ENCODE measurements around the gene CEP68.

The CEP68 gene

DNA sequence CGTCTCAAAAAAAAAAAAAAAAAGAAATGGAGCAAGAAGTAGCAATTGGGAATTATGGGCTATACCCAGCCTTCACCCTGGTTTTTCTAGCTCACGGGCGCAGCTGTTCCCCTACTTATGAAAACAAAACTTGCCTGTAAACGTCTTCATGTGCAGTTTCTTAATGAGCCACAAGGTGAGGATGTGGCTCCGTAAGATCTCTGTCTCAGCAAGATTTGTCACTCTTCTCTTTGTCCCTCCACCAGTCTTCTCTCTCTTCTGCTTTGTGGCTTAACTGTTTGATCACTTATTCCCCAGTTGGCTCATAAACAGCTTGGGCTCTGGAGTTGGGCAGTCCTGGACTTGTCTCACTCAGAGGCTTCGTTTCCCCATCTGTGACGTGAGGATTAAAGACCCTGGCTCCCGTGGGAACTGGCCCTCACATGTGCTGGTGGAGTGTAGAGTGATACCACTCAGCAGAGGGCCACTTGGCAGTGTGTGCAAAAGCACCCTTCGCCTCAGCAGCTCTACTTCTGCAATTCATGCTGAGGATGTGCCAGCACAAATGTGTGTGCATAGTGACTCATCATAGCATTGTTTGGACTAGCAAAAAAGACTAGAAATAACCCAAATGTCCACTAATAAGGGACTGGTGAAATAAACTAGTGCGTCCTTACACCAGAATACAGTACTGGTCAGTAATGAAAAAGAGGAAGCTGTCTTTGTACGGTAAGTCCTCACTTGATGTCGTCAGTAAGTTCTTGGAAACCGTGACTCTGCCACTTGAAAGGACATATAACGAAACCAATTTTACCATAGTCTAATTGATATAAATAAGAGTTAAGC is 8.7 kb downstream of the CEP68 start:
- peak; percentile 58 for TF ChIP-seq CTCF (IDR thresholded peaks at IDR 0.05)

GRCh38 chr2:65067806-65068553 is 11.8 kb downstream of the CEP68 start:
- TF ChIP-seq CTCF (IDR thresholded peaks at IDR 0.05) = no peak

DNA sequence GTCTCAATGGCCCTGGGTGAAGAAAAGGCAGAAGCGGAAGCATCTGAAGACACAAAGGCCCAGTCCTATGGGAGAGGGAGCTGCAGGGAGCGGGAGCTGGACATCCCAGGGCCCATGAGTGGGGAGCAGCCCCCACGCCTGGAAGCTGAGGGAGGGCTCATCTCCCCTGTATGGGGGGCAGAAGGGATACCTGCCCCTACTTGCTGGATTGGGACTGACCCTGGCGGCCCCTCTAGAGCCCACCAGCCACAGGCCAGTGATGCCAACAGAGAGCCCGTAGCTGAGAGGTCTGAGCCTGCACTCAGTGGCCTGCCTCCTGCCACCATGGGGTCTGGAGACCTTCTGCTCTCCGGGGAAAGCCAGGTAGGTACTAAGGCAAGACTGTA is 13.2 kb downstream of the CEP68 start:
- no peak for TF ChIP-seq CTCF (IDR thresholded peaks at IDR 0.05)

DNA sequence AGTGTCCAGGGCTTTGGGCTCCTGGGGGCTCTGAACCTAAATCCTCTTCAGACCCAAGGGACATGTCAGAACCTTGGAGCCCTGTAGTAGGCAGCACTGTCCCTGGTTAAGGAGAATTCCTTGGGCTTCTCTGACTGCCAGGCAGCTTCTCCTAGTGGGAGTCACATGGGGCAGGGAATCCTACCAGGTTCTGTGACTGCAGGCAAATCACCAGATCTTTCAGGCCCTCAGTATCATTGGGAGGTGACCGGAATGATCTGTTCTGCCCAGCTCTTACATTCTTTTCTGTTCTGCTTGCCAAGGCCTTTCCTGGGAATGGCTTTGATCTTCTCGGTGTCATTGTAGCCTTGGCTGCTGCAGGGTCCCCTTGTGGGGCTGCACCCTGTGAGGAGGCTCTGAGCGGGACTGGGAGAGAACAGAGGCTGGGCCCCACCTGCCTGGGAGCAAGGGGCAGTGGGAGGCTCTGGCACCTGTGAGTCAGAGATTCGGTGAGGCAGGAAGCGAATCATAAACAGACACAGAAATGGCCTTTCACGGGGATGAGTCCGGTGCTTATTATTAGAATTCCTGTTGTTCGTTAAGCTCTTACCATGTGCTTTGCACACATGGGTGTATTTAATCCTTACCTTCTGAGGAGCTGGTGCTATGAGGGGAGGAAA is 14.1 kb downstream of the CEP68 start:
- no peak for TF ChIP-seq CTCF (IDR thresholded peaks at IDR 0.05)

DNA sequence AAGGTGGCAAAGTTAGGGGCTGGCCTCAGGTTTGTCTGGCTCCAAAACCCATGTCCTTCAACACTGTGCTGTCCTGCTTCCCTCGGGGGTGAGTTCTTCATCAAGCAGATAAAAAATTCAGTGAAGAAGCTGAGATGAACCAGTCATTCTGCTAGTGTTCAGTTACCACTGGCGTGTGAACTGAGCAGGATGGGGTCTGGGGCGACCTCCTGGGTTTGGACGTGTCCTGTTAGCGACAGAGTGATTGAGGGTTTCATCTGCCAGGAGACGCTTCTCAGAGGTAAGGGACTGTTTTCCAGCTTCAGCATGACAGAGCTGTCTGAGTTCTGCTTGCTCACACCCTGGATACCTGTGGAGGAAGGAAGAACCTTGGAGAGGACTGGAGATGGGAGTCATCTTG is 14.6 kb downstream of the CEP68 start:
- no peak for TF ChIP-seq CTCF (IDR thresholded peaks at IDR 0.05)

- TF ChIP-seq CTCF (IDR thresholded peaks at IDR 0.05) = 0 out of 2 replicates have a peak, but pooled peaks have one; percentile 21
Observed at GRCh38 chr2:65071499-65072180, 15.4 kb downstream of the CEP68 start.

Measured in LNCAP (cell line).